GM20000 (cell line): Measurements from ENCODE around the gene WDR41.
"Not testable (repeated sequence)": the region's sequence is repeated elsewhere in the genome, so short reads cannot be mapped to it uniquely, and the experiment has no call there.

Experiments
- DNase-seq: peaks from one replicate; pipeline ENCODE4 v3.0.0; 2012; ENCODE audit warnings: low spot score
- TF ChIP-seq, protein P1 (sequence below): IDR thresholded peaks from 2 replicates; pipeline ENCODE4 v1.5.1; 2012; ENCODE audit warnings: mild to moderate bottlenecking, control low read depth; ENCODE audit errors: extremely low read depth, missing control alignments

The WDR41 gene

GRCh38 chr5:77391240-77391765, 100.8 kb downstream of the WDR41 start:
- TF ChIP-seq, protein P1, sequence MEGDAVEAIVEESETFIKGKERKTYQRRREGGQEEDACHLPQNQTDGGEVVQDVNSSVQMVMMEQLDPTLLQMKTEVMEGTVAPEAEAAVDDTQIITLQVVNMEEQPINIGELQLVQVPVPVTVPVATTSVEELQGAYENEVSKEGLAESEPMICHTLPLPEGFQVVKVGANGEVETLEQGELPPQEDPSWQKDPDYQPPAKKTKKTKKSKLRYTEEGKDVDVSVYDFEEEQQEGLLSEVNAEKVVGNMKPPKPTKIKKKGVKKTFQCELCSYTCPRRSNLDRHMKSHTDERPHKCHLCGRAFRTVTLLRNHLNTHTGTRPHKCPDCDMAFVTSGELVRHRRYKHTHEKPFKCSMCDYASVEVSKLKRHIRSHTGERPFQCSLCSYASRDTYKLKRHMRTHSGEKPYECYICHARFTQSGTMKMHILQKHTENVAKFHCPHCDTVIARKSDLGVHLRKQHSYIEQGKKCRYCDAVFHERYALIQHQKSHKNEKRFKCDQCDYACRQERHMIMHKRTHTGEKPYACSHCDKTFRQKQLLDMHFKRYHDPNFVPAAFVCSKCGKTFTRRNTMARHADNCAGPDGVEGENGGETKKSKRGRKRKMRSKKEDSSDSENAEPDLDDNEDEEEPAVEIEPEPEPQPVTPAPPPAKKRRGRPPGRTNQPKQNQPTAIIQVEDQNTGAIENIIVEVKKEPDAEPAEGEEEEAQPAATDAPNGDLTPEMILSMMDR: no peak
- DNase-seq: no peak

DNA sequence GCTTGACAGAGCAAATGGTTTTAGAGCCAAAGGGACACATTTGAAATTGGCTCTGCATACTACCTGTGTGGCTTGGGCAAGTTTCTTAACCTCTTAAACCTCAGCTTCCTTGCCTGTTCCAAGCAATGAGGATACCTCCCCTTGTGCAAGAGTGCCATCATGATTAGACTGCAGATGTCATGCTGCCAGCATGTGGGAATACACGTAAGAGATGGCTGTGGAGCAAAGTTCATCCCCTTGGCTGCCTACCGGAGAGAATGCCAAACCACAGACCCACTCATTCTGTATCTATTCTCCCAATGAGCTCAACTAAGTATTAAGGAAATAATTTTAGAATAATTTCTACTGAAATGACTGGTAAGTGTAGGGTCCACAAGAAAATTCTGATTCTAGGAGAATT, 101.3 kb downstream of the WDR41 start:
- no peak for DNase-seq
- TF ChIP-seq, protein P1: no peak

DNA sequence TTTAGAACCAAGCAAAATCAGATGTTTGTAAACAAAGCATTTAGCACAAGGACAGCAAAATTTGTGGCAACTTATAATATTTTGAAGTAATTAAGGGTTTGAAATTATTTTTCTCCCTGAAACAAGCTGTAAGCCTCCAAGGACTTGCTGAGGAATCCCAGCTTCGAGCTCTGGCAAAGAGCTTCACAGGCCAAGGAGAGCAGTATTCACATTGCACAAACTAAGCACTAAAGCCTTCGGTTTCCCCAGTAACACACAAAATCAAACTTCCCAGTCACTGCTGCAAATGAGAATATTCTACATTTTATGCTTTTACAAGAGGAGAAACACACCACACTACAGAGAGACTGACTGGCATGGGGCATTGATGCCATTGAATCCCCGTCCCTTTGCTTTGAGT, 101.9 kb downstream of the WDR41 start:
- DNase-seq: no peak
- TF ChIP-seq, protein P1: no peak

GRCh38 chr5:77389746-77390145, 102.4 kb downstream of the WDR41 start:
- TF ChIP-seq, protein P1: no peak
- DNase-seq: no peak

GRCh38 chr5:77386340-77386739, 105.8 kb downstream of the WDR41 start:
- not testable (repeated sequence) for DNase-seq

DNA sequence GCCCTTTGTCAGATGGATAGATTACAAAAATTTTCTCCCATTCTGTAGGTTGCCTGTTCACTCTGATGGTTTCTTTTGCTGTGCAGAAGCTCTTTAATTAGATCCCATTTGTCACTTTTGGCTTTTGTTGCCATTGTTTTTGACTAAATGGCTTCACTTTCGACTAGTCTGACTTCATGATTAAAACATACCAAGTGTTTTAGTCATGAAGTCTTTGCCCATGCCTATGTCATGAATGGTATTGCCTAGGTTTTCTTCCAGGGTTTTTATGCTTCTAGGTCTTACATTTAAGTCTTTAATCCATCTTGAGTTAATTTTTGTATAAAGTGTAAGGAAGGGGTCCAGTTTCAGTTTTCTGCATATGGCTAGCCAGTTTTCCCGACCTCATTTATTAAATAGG, 108.8 kb downstream of the WDR41 start:
- DNase-seq: not testable (repeated sequence)
